Right lobe of liver (tissue), 6 donors: ENCODE results near the gene IDH1. TPM values are rescaled to one million over a fixed set of nuclear protein-coding genes. Genes with fewer than 3 reads are reported as not detected.

Experiments
- ATAC-seq, 4 donors: fragments of 200-7000 bp; cut with Tn5 transposase; one replicate each; pipeline ENCODE4 v1.9.1; 2020; ENCODE audit warnings: mild to moderate bottlenecking in 4 of 4, moderate library complexity in 4 of 4
- DNase-seq, 3 donors: peaks; one replicate each; pipeline ENCODE4 v3.0.0-alpha.2; 2020
- H3K27ac ChIP-seq, 3 donors: fragments of 200-600 bp; one replicate each; pipeline ENCODE4 v1.8.0; 2022
- H3K27me3 ChIP-seq, 2 donors: fragments of 200-600 bp; one replicate each; pipeline ENCODE4 v1.8.0; 2022
- H3K36me3 ChIP-seq, 4 donors: fragments of 200-600 bp; sonication (generic) in 1 of 4; one replicate each; pipeline versions ENCODE4 v1.5.1 to v1.8.0; 2017 to 2022; ENCODE audit warnings: control low read depth in 1 of 4
- H3K4me1 ChIP-seq, 4 donors: fragments of 200-600 bp; sonication (generic) in 1 of 4; one replicate each; pipeline versions ENCODE4 v1.5.1 to v1.8.0; 2017 to 2022; ENCODE audit warnings: control low read depth in 1 of 4
- H3K4me3 ChIP-seq, 3 donors: fragments of 200-600 bp; one replicate each; pipeline ENCODE4 v1.8.0; 2022
- H3K9me3 ChIP-seq, 4 donors: fragments of 200-600 bp; sonication (generic) in 1 of 4; one replicate each; pipeline versions ENCODE4 v1.5.1 to v1.8.0; 2017 to 2022; ENCODE audit warnings: control low read depth in 1 of 4
- POLR2A ChIP-seq: fragments of 450-650 bp; IDR thresholded peaks from one replicate; pipeline ENCODE4 v1.6.1; 2017; ENCODE audit warnings: antibody characterized with exemption, mild to moderate bottlenecking
- WGBS: methylation state at CpG from one replicate; pipeline ENCODE4 v1.1.6; 2018; ENCODE audit warnings: low coverage, low lambda C conversion rate; ENCODE audit not compliant: insufficient coverage; ENCODE audit errors: missing lambda C conversion rate; 5-methylcytosine and 5-hydroxymethylcytosine counted together
- intact Hi-C, 2 donors: fragments of 100-400 bp; cut with DNase I; formaldehyde crosslinking; loops; one replicate each; pipeline versions ENCODE4 v1.11.2 to v1.14.1; 2022
- total RNA-seq, 6 experiments: library from RNA; depleted of rRNA in 2 of 6; stranded (reverse); fragments of >200 nt in 2 of 6; fragmentation: NEBNext Ultra II Directional in 3 of 6; extraction: Animal tissue kit (Norgen Biotek cat#: 25700) in 3 of 6; gene quantifications; one replicate each; pipeline versions ENCODE4 v1.1.0 to v1.2.4, GENCODE V29; 2016 to 2023
- TF ChIP-seq, protein P1 (sequence below), 4 donors: fragments of 200-600 bp in 3 of 4; fragments of 450-650 bp in 1 of 4; IDR thresholded peaks; one replicate each; pipeline versions ENCODE4 v1.5.1 to v1.8.0; 2016 to 2022; ENCODE audit warnings: antibody characterized with exemption in 4 of 4, mild to moderate bottlenecking in 2 of 4
- donor health status: DM: no; HTN: yes; CAD: no.
- donor health status: DM: no; HTN: no; CAD: no.
- donor health status: DM: no; HTN: no; CAD: no.
- donor health status: DM: no; HTN: yes; CAD: no.
- donor health status: DM: no; HTN: yes; CAD: no.

IDH1 gene
- total RNA-seq, 6 experiments from 2014 or later: 147 to 682 (median 184) TPM

GRCh38 chr2:208210688-208211451, 44.0 kb downstream of the IDH1 start:
- TF ChIP-seq POLR2A: no peak
- TF ChIP-seq, protein P1, sequence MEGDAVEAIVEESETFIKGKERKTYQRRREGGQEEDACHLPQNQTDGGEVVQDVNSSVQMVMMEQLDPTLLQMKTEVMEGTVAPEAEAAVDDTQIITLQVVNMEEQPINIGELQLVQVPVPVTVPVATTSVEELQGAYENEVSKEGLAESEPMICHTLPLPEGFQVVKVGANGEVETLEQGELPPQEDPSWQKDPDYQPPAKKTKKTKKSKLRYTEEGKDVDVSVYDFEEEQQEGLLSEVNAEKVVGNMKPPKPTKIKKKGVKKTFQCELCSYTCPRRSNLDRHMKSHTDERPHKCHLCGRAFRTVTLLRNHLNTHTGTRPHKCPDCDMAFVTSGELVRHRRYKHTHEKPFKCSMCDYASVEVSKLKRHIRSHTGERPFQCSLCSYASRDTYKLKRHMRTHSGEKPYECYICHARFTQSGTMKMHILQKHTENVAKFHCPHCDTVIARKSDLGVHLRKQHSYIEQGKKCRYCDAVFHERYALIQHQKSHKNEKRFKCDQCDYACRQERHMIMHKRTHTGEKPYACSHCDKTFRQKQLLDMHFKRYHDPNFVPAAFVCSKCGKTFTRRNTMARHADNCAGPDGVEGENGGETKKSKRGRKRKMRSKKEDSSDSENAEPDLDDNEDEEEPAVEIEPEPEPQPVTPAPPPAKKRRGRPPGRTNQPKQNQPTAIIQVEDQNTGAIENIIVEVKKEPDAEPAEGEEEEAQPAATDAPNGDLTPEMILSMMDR (IDR thresholded peaks at IDR 0.05): no peak
- intact Hi-C loops: no loop called here
- 84% methylated on average over 8 of the region's 9 CpGs for WGBS

DNA sequence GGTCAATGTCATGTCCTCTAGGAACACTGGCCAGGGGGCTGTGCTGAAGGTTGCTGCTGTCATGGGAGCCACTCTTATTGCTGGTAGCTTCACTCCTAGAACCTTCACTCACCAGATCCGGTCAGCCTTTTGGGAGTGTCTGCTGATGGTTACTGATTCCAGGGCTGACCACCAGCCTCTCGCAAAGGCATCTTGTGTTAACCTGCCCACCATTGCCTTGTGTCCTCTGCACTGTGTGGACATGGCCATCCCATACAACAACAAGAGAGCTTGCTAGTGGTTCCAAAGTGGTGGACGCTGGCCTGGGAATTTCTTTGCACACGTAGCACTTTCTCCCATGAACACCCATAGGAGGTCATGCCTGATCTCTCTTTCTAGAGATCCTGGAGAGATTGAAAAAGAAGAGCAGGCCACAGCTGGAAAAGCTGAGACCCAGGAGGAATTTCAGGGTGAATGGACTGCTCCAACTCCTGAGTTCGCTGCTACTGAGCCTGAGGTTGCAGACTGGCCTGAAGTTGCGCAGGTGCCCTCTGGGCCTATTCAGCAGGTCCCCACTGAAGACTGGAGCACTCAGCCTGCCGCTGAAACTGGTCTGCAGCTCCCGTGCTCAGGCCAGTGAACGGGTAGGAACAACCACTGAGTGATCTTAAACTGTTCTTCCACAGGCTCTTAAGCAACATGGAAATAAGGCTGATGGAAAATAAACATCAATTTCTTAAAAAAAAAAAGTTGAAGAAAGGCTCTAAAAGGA, 46.4 kb downstream of the IDH1 start:
- TF ChIP-seq POLR2A: no peak
- TF ChIP-seq, protein P1 (IDR thresholded peaks at IDR 0.05): no peak
- H3K36me3 ChIP-seq: no peaks in the 10 kb centered on the region
- ATAC-seq (peak in 1 of 4 donors; percentile 7), DNase-seq (no peak)
- no peaks in the 10 kb centered on the region for H3K4me1 ChIP-seq
- no peak overlapping the region for H3K27ac ChIP-seq
- no peak overlapping the region for H3K4me3 ChIP-seq
- WGBS: 85% methylated on average over 5 of the region's 9 CpGs
- H3K27me3 ChIP-seq: no peaks in the 10 kb centered on the region
- intact Hi-C loops: no loop called here
- no peaks in the 10 kb centered on the region for H3K9me3 ChIP-seq

More at GRCh38 chr2:208210688-208211451, 44.0 kb downstream of the IDH1 start:
- H3K4me1 ChIP-seq: no peaks in the 10 kb centered on the region
- H3K4me3 ChIP-seq: no peak overlapping the region
- no peaks in the 10 kb centered on the region for H3K9me3 ChIP-seq
- H3K27me3 ChIP-seq: no peaks in the 10 kb centered on the region
- ATAC-seq (no peak), DNase-seq (no peak)
- no peaks in the 10 kb centered on the region for H3K36me3 ChIP-seq
- H3K27ac ChIP-seq: no peak overlapping the region

- TF ChIP-seq POLR2A: no peak
- TF ChIP-seq, protein P1 (IDR thresholded peaks at IDR 0.05): no peak
- intact Hi-C loops: no loop called here
- WGBS: 33% methylated on average over 3 of the region's 3 CpGs
These were observed 47.1 kb downstream of the IDH1 start for GRCh38 chr2:208207769-208208168.

GRCh38 chr2:208204166-208204565, 50.7 kb downstream of the IDH1 start:
- H3K36me3 ChIP-seq: no peaks in the 10 kb centered on the region
- ATAC-seq: no peak
- H3K9me3 ChIP-seq: no peaks in the 10 kb centered on the region
- 41% methylated on average over 5 of the region's 5 CpGs for WGBS
- no peak overlapping the region for H3K27ac ChIP-seq
- no peak overlapping the region for H3K4me3 ChIP-seq
- TF ChIP-seq, protein P1 (IDR thresholded peaks at IDR 0.05): no peak
- TF ChIP-seq POLR2A: no peak
- no peaks in the 10 kb centered on the region for H3K4me1 ChIP-seq
- no peaks in the 10 kb centered on the region for H3K27me3 ChIP-seq
- DNase-seq: no peak
- intact Hi-C loops: no loop called here

More at GRCh38 chr2:208207769-208208168, 47.1 kb downstream of the IDH1 start:
- Histone ChIP-seq H3K9me3 (no peaks in the 10 kb centered on the region), H3K36me3 (no peaks in the 10 kb centered on the region), H3K27me3 (no peaks in the 10 kb centered on the region), H3K4me1 (no peaks in the 10 kb centered on the region), H3K4me3 (no peak overlapping the region), H3K27ac (no peak overlapping the region)
- DNase-seq (no peak), ATAC-seq (peak in 2 of 4 donors; percentile 45 to 51)
